GM23338 (cell line): ENCODE measurements around the gene NOX4. TPM values are rescaled to one million over a fixed set of nuclear protein-coding genes. Genes with fewer than 3 reads are reported as not detected.

ENCODE experiments used
- CREB1 ChIP-seq: fragments of 250-450 bp; sonication (Bioruptor Pico); IDR thresholded peaks from 2 replicates; pipeline ENCODE4 v1.5.0; 2020; ENCODE audit warnings: low read depth, mild to moderate bottlenecking, moderate library complexity
- CTCF ChIP-seq, 2 experiments: fragments of 200-600 bp in 1 of 2; sonication (generic) in 1 of 2; conservative IDR thresholded peaks; 2 replicates each; pipeline versions ENCODE4 v1.5.1 to v1.6.1; 2016 to 2017; ENCODE audit warnings: antibody characterized with exemption in 2 of 2, low read depth in 2 of 2, mild to moderate bottlenecking in 2 of 2, moderate library complexity in 1 of 2
- JUNB ChIP-seq: IDR thresholded peaks from one replicate; pipeline ENCODE4 v1.6.1; 2016; ENCODE audit warnings: antibody characterized with exemption; ENCODE audit not compliant: unreplicated experiment
- NANOG ChIP-seq: IDR thresholded peaks from 2 replicates; pipeline ENCODE4 v1.6.1; 2016; ENCODE audit warnings: antibody characterized with exemption, borderline replicate concordance
- POLR2AphosphoS5 ChIP-seq: IDR thresholded peaks from 2 replicates; pipeline ENCODE4 v1.6.1; 2016; ENCODE audit warnings: antibody characterized with exemption, low read depth
- ZNF114 ChIP-seq: fragments of 250-450 bp; sonication (Bioruptor Pico); IDR thresholded peaks from 2 replicates; pipeline ENCODE4 v1.5.0; 2020; ENCODE audit warnings: mild to moderate bottlenecking, moderate library complexity
- ZNF331 ChIP-seq: fragments of 250-450 bp; sonication (Bioruptor Pico); IDR thresholded peaks from 2 replicates; pipeline ENCODE4 v1.5.0; 2020; ENCODE audit warnings: low read depth, mild to moderate bottlenecking, moderate library complexity
- polyA plus RNA-seq: library from polyadenylated mRNA; unstranded; fragments of >200 nt; fragmentation: Nextera tagmentation; extraction: Ambion mirVana; gene quantifications from 2 replicates; pipeline ENCODE4 v1.2.1, GENCODE V29; 2016
- total RNA-seq: library from RNA; depleted of rRNA; stranded (reverse); fragments of >200 nt; shearing (Covaris generic); gene quantifications from 2 replicates; pipeline ENCODE4 v1.2.3, GENCODE V29; 2014
- TF ChIP-seq, protein P1 (sequence below): fragments of 250-450 bp; sonication (Bioruptor Pico); IDR thresholded peaks from 2 replicates; pipeline ENCODE4 v1.5.0; 2020; ENCODE audit warnings: mild to moderate bottlenecking, moderate library complexity
- TF ChIP-seq, protein P2 (sequence below): IDR thresholded peaks from one replicate; pipeline ENCODE4 v1.6.1; 2018; ENCODE audit warnings: antibody characterized with exemption; ENCODE audit not compliant: unreplicated experiment
- TF ChIP-seq, protein P3 (sequence below): IDR thresholded peaks from 2 replicates; pipeline ENCODE4 v1.6.1; 2016; ENCODE audit warnings: antibody characterized with exemption

The NOX4 gene
- total and polyA plus RNA-seq, 2 experiments from 2014 or later = 1.9 to 2.6 TPM

GRCh38 chr11:89487016-89487415 lies 4.2 kb downstream of the NOX4 start (continued):
- TF ChIP-seq, protein P1, sequence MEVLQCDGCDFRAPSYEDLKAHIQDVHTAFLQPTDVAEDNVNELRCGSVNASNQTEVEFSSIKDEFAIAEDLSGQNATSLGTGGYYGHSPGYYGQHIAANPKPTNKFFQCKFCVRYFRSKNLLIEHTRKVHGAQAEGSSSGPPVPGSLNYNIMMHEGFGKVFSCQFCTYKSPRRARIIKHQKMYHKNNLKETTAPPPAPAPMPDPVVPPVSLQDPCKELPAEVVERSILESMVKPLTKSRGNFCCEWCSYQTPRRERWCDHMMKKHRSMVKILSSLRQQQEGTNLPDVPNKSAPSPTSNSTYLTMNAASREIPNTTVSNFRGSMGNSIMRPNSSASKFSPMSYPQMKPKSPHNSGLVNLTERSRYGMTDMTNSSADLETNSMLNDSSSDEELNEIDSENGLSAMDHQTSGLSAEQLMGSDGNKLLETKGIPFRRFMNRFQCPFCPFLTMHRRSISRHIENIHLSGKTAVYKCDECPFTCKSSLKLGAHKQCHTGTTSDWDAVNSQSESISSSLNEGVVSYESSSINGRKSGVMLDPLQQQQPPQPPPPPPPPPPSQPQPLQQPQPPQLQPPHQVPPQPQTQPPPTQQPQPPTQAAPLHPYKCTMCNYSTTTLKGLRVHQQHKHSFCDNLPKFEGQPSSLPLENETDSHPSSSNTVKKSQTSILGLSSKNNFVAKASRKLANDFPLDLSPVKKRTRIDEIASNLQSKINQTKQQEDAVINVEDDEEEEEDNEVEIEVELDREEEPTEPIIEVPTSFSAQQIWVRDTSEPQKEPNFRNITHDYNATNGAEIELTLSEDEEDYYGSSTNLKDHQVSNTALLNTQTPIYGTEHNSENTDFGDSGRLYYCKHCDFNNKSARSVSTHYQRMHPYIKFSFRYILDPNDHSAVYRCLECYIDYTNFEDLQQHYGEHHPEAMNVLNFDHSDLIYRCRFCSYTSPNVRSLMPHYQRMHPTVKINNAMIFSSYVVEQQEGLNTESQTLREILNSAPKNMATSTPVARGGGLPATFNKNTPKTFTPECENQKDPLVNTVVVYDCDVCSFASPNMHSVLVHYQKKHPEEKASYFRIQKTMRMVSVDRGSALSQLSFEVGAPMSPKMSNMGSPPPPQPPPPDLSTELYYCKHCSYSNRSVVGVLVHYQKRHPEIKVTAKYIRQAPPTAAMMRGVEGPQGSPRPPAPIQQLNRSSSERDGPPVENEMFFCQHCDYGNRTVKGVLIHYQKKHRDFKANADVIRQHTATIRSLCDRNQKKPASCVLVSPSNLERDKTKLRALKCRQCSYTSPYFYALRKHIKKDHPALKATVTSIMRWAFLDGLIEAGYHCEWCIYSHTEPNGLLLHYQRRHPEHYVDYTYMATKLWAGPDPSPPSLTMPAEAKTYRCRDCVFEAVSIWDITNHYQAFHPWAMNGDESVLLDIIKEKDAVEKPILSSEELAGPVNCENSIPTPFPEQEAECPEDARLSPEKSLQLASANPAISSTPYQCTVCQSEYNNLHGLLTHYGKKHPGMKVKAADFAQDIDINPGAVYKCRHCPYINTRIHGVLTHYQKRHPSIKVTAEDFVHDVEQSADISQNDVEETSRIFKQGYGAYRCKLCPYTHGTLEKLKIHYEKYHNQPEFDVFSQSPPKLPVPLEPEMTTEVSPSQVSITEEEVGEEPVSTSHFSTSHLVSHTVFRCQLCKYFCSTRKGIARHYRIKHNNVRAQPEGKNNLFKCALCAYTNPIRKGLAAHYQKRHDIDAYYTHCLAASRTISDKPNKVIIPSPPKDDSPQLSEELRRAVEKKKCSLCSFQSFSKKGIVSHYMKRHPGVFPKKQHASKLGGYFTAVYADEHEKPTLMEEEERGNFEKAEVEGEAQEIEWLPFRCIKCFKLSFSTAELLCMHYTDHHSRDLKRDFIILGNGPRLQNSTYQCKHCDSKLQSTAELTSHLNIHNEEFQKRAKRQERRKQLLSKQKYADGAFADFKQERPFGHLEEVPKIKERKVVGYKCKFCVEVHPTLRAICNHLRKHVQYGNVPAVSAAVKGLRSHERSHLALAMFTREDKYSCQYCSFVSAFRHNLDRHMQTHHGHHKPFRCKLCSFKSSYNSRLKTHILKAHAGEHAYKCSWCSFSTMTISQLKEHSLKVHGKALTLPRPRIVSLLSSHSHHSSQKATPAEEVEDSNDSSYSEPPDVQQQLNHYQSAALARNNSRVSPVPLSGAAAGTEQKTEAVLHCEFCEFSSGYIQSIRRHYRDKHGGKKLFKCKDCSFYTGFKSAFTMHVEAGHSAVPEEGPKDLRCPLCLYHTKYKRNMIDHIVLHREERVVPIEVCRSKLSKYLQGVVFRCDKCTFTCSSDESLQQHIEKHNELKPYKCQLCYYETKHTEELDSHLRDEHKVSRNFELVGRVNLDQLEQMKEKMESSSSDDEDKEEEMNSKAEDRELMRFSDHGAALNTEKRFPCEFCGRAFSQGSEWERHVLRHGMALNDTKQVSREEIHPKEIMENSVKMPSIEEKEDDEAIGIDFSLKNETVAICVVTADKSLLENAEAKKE (CRISPR knock-in tag) = no peak
- TF ChIP-seq POLR2AphosphoS5 (no peak), ZNF114 (CRISPR knock-in tag) (no peak), ZNF331 (CRISPR knock-in tag) (no peak), NANOG (no peak), CTCF (conservative IDR thresholded peaks at IDR 0.05; ENCODE audit: low read depth in 2 of 2) (no peak), JUNB (no peak), CREB1 (CRISPR knock-in tag) (no peak)
- TF ChIP-seq, protein P2, sequence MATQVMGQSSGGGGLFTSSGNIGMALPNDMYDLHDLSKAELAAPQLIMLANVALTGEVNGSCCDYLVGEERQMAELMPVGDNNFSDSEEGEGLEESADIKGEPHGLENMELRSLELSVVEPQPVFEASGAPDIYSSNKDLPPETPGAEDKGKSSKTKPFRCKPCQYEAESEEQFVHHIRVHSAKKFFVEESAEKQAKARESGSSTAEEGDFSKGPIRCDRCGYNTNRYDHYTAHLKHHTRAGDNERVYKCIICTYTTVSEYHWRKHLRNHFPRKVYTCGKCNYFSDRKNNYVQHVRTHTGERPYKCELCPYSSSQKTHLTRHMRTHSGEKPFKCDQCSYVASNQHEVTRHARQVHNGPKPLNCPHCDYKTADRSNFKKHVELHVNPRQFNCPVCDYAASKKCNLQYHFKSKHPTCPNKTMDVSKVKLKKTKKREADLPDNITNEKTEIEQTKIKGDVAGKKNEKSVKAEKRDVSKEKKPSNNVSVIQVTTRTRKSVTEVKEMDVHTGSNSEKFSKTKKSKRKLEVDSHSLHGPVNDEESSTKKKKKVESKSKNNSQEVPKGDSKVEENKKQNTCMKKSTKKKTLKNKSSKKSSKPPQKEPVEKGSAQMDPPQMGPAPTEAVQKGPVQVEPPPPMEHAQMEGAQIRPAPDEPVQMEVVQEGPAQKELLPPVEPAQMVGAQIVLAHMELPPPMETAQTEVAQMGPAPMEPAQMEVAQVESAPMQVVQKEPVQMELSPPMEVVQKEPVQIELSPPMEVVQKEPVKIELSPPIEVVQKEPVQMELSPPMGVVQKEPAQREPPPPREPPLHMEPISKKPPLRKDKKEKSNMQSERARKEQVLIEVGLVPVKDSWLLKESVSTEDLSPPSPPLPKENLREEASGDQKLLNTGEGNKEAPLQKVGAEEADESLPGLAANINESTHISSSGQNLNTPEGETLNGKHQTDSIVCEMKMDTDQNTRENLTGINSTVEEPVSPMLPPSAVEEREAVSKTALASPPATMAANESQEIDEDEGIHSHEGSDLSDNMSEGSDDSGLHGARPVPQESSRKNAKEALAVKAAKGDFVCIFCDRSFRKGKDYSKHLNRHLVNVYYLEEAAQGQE = no peak
- TF ChIP-seq, protein P3, sequence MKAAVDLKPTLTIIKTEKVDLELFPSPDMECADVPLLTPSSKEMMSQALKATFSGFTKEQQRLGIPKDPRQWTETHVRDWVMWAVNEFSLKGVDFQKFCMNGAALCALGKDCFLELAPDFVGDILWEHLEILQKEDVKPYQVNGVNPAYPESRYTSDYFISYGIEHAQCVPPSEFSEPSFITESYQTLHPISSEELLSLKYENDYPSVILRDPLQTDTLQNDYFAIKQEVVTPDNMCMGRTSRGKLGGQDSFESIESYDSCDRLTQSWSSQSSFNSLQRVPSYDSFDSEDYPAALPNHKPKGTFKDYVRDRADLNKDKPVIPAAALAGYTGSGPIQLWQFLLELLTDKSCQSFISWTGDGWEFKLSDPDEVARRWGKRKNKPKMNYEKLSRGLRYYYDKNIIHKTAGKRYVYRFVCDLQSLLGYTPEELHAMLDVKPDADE = no peak
